Ramos (cell line): ENCODE results near the gene MIOX.

Experiments
- in situ Hi-C: fragments of 300-500 bp; cut with MboI; formaldehyde crosslinking; loops from one replicate; pipeline ENCODE4 v1.14.3; 2022; ENCODE audit warnings: low sequenced_read_pairs; ENCODE audit not compliant: unreplicated experiment

Gene MIOX

DNA sequence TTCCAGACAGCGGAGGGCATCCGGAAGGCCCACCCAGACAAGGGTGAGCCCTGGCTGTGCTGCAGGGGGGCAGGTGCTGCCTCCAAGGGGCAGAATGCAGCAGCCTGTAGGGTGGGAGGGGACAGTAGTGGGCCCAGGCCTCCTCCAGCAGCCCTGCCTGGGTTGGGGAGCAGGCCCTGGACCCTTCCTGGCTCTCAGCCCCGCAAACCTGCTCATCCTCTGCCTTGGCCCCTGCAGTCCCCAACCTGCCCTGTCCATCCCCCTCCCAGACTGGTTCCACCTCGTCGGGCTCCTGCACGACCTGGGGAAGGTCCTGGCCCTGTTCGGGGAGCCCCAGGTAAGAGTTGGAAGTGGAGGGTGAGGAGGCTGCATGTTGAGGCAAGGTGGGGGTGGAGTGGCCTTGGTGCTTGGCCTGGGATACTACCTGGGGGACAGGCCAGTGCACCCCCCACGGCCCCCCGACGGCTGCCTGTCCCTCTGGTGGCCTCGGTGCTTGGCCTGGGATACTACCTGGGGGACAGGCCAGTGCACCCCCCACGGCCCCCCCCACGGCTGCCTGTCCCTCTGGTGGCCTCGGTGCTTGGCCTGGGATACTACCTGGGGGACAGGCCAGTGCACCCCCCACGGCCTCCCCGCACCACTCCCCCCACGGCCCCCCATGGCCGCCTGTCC, 1.5 kb downstream of the MIOX start:
- in situ Hi-C loops: no loop called here

DNA sequence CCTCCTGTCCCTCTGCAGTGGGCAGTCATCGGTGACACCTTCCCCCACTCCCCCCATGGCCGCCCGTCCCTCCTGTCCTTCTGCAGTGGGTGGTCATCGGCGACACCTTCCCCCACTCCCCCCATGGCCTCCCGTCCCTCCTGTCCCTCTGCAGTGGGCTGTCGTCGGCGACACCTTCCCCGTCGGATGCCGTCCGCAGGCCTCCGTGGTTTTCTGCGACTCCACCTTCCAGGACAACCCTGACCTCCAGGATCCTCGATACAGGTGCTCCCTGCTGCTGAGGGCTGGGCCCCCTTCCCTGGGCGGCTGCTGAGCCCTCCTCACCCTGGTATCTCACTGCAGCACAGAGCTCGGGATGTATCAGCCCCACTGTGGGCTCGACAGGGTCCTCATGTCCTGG, 2.2 kb downstream of the MIOX start:
- in situ Hi-C loops: no loop called here

DNA sequence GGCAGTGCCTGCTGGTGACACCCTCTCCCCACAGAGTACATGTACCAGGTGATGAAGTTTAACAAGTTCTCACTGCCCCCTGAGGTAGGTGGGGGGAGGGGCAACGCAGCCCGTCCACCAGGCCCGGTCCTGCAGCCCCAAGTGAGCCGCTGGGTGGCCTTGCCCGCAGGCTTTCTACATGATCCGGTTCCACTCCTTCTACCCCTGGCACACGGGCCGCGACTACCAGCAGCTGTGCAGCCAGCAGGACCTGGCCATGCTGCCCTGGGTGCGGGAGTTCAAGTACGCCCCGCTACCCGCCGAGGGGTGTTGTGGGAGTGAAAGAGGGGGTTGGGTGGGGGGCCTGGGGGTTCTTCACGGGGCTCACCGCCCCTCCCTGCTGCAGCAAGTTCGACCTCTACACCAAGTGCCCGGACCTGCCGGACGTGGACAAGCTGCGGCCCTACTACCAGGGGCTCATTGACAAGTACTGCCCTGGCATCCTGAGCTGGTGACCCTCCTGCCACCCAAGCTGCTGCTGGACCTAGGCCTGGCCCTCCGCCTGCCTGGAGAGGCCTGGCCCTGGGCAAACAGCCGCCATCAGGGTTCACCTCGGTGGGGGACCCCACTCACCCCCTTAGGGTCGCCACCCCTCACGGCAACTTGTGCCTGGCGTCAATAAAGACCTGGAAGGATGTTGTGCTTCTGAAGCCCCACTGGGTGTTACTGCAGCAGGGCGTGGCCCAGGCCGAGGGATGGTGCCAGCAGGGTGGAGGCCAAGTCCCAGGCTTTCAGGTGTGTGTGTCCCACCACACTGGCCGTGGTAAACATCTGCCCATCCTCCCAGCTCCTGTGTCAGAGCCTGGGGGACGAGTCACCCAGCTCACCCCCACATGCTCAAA, 2.9 kb downstream of the MIOX start:
- in situ Hi-C loops: no loop called here

DNA sequence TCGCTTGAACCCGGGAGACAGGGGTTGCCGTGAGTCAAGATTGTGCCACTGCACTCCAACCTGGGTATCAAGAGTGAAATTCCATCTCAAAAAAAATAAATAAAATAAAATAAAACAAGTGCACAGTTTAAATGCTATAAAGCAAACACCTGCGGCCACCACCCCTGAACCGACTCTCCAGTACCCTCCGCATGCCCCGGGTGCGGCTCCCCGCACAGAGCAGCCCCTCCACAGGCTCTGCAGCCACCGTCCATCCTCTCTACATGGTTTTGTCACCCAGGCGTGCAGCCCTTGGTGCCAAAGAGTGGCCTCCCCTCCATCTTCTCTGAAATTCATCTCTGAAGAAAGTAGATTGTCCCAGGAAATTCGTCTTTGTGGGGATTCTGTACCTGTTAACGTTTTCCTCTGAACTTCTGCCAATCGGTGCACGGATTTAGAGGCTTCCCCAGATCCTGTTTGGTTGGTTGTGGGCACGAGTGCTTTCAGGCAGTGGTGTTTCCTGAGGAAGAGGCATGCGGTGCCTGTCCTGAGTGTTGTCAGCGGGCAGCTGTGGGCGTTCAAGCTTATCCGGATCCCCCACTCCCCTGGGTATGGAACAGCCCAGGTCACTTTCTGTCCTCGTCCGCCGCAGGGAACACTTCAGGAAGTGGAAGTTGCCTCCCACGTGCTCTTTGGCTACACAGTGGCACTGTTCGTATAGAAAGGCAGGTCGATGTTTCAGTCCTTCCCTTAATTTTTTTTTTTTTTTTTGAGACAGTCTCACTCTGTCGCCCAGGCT, 4.1 kb downstream of the MIOX start:
- in situ Hi-C loops: no loop called here

DNA sequence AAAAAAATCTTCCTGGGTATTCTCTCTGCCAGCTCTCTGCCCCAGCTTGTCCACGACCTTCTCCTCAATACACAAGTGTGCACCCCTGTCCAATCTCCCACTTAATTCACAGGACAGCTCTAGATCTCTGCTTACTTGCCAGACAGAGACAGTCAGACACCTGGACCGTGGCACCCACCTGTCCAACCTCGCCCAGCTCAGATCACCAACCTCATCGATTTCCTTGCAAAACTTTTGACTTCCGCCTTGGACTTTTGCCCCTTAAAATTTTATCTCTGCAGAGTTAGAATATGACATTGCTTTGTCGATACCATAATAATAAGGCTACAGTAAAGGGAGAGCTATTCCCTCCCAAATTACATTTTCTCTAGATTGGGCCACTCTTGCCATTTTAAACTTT, 10.4 kb downstream of the MIOX start:
- in situ Hi-C loops: no loop called here

DNA sequence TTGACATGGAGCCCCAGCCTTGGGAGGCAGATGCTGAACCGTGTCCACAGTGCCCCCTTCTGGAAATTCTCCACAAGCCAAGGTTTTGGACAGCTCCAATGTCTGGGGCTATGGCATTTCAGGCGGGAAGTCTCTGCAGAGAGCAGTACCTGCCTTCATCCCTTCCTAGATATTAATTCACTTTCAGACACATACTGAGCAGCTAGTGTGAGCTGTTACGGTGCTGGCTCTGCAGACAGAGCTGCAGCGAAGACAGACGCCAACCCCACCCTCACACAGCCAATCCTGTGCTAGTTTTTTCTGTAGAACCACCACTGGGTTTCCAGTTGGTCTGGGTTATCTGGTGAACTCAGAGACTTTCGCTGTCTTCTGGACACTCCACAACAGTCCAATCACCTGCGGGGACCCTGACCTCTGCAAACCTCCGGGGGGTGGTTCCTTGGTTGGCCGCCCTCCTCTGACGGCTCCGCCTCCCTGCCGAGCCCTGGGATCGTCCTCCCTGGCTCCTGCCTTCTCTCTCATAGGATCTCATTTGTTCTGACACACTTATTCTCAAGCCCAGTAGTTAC, 11.7 kb downstream of the MIOX start:
- in situ Hi-C loops: no loop called here

DNA sequence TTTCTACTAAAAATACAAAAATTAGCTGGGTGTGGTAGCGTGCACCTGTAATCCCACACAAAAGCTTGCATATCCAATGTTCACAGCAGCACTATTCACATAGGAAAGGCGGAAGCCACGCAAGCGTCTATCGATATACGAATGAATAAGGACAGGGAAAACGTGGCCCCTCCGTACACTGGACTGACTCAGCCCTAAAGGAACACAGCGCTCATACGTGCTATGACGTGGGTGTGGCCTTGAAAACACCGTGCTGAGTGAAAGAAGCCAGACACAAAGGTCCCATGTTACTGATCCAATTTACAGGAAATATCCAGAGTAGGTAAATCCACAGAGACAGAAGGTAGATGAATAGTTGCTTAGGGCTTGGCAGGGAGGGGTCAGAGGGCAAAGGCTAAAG, 13.8 kb downstream of the MIOX start:
- in situ Hi-C loops: no loop called here

DNA sequence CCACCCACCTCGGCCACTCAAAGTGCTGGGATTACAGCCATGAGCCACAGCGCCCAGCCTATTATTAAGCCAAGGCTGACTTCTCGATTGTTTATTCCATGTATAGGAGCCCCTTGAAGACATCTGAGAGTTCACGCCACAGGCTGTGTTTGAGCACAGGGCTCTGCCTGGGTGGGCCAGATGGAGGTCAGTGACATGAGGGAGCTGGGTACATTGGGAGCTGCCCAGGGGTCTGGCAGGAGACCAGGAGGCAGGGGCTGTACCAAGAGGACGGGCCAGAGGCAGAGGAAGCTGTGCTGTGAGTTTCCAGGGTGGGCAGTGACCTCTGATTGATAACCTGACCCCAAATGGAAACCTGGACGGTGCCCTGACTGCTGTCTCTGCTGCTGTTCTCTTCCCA, 15.4 kb downstream of the MIOX start:
- in situ Hi-C loops: no loop called here

DNA sequence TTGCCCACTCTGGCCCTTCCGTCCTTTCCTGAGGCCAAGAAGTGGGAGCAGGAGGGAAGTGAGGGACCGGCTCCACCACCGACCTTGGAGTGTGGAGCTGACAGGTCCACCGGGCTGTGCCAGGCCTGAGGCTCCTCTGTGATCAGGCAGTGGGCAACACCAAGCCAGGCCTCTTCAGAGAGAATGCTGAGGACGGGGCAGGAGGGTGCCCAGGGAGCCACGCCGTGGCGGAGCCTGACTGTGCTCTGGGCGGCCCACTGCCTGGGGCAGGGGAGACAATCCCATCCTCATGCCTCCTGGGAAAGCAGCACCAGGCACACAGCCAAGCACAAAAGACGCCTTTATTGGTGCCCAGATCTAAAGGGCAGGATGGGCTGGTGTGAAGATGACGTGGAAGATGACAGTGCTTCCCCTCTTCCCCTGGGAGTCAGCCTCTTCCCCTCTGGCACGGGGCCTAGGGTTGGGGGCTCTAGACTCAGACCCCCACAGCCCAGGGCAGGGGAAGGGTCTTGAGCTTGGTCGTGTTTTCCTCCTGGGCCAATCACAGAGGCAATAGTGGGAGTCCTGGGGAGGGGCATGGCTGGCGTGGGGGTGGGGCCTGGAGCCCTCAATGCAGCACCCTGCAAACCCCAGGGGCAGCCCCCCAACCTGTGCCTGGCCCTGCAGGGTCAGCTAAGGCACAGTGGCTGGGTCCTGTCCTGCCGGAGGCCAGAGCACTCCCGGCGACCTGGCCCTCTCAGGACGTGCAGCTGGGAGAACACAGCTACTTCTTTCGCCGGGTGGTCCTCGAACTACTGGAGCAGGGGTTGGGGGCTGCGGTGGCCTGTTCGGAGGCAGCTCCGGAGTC, 16.2 kb downstream of the MIOX start:
- in situ Hi-C loops: no loop called here

DNA sequence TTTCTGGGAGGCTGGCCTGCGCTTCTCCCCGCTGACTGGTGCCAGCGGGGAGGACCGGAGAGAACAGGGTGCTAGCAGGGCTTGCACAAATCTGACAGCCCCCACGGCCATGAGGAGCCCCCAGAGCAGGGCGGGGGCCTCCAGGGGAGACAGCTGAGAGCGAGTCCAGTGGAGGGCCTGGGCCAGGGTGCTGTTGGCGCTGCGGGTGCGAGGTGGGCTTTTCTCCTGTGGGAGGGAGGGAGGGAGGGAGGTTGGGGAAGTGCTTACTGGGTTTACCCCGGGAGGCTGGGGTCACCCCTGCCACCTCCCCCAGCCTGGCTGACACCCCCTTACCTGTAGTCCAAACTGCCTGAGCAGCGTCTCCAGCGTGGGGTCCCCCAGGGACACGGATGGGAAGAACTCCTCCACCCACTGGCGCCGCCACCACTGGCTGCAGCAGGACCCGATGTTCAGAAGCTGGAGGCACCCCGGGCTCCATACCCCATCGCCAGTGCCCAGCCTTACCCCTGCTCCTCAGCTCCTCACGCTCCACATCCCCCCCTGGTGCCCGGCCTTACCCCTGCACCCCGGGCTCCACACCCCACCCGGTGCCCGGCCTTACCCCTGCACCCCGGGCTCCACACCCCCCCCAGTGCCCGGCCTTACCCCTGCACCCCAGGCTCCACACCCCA, 17.0 kb downstream of the MIOX start:
- in situ Hi-C loops: no loop called here

DNA sequence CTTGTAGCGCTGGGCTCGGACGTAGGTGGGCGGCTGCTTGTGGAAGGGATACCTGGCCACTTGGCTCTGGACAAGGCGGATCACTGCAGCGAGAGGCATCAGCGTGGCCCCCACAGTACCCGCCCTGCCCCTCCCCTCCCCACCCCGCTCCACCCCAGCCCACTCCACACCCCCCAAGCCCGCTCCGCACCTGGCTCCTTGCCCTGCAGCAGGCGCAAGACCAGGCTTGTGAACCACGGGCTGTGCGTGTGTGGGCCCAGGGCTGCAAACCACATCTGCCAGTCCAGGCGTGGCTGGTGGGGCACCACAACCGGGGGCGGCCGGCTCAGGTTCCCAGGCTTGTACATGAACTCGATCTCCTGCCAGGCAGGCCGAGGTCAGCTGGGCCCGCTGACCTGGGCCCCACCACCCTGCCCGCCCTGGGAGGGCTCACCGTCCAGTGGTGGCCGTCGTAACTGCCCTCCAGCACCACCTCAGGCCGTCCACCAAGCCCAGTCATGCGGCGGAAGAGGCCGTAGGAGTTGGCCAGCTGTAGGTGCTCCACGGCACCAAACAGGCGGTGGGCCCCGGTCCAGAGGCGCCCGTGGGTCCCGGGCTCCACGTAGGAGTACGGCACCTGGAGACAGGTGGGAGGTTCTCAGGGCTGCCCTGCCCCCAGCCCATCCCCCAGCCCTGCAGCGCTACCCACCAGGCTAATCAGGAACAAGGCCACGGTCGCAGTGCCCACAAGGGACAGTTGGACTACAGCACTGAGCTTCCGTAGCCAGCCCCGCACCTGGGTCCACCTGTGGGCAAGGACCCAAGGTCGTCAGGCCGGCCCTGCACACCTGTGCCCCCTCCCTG, 17.9 kb downstream of the MIOX start:
- in situ Hi-C loops: no loop called here

DNA sequence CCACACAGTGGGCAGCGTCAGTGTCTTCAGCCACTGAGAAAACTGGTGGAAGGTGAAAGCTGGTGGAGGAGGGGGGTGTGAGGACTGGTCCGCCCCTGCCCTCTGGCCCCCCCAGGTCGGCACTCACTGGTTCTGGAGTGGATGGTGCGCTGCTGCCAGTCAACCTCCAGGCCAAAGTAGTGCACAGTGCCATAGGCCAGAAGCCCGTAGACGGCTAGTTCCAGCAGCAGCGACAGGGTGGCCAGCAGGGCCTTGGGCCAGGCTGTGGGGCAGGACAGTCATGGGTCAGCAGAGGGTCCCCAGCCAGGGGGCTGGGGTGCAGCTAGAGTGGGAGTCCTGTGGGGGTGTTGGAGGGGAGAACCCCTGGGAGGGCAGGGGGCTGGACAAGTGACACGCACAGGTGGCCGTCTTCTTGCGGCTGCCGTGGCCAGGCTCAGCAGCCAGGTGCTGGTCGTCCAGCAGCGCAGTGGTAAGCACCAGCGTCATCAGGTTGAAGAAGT, 18.7 kb downstream of the MIOX start:
- in situ Hi-C loops: no loop called here

DNA sequence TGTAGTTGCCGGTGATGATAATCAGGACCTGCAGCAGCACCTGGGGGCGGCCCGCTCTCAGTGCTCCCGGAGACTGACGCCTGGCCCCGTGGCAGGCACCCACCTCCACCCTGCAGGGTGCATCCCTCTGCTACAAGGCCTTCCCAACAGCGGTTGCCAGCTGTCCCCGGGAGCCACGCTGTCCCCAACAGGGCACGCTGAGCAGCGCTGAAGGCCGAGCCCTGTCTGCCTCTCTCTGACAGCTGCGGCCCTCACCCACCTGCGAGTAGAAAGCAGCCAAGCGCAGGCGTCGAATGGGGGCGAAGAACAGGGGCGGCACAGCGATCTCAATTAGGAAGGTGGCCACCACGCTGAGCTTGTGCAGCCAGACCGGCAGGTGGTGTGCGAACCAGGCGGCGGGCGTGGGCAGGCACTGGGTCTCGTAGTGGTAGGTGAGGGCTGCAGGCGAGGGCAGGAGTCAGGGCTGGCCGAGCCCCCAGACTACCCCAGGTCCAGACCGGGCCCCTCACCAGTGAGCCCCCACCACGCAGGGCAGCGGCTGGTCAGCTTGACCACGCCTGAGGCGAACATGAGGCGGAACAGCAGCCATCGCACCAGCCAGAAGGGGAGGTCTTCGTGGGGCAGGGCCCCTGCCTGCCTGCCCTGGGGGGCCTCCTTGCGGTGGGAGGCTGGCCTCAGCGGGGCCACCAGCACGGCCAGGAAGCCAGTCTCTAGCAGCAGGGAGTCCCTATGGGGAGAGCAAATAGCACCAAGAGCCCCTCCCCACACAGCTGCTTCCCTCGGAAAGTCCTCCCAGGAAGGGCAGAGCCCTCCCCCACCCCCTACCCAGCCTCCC, 19.3 kb downstream of the MIOX start:
- in situ Hi-C loops: no loop called here

DNA sequence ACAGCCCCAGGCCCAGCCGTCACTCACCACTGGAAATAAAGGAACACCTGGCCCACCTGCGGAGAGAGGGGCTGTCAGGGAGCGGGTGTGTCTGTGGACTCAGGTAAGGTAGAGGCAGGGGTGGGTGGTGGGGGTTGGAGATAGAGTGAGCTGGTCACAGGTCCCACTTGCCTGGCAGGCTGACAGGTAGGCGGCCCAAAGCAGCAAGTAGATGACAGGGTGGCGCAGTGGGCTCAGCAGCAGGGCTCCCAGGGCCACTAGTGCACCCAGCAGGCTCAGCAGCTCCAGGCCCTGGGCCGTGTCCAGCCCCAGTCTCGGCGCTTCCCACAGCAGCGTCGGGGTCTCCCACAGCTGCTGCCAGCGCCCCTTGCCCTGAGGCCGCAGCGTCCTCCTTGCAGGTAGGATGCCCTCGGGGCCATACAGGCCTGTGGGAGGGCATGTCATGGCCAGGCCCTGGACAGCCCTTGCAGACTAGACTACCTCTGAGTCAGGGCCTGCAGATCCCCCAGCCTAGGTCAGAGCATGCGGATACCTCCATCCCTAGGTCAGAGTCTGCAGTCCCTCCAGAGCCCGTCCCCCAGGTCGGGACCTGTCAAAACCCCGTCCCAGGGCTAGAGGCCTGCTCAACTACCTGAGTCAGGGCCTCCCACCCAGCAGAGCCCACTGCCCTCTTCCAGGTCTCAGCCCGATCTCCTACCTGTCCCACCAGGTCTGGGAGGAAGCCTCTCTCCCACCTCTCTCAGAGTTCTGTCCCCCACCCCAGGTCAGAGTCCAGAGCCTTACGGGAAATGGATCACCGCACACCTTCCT, 20.2 kb downstream of the MIOX start:
- in situ Hi-C loops: no loop called here

DNA sequence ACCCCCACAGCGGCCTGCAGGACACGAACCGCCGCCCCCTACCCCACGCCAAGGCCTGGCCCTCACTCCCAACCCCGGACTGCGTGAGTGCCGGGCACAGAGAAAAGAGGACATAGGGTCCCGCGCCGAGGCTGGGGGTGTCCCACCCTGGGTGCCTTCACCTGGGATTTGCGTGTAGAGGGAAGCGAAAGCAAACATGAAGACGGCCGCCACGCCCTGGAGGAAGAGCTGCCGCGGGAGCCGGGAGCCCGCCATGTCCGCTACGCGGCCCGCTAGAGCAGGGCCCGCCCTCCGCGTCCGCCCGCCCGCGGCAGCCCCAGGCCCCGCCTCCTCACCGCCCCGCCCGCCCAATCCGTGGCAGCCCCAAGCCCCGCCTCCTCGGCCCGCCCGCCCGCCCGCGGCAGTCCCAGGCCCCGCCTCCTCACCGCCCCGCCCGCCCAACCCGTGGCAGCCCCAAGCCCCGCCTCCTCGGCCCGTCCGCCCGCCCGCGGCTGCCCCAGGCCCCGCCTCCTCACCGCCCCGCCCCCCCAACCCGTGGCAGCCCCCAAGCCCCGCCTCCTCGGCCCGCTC, 20.8 kb downstream of the MIOX start, which contains the start of gene LMF2:
Gene LMF2 (minus strand): TSS at position 282 of the 570 bp plus-strand sequence. CDS start 27 bp downstream, at position 255.
- in situ Hi-C loops: no loop called here
